ENCODE measurements around the gene SLC6A6.

The SLC6A6 gene

DNA sequence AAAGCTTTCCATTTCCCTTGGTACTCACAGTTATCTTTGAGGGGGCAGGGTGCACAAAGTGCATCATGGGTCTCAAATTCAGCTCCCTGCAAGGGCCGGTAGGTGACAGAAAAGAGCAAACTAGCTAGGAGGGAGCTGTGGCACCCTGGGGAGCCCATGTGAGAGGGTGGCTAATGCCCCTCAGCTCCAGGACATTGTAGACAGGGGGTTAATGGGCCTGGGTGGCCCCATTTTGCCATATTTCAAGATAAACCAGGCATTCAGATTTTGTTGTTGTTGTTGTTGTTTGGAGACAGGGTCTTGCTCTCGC is 3.7 kb upstream of the SLC6A6 start:
- H3K9ac ChIP-seq (ENCODE audit: low read length) = no peak overlapping the region
- no peak for TF ChIP-seq EZH2phosphoT487 (conservative IDR thresholded peaks at IDR 0.05; ENCODE audit: low read length)
- TF ChIP-seq, protein P1, sequence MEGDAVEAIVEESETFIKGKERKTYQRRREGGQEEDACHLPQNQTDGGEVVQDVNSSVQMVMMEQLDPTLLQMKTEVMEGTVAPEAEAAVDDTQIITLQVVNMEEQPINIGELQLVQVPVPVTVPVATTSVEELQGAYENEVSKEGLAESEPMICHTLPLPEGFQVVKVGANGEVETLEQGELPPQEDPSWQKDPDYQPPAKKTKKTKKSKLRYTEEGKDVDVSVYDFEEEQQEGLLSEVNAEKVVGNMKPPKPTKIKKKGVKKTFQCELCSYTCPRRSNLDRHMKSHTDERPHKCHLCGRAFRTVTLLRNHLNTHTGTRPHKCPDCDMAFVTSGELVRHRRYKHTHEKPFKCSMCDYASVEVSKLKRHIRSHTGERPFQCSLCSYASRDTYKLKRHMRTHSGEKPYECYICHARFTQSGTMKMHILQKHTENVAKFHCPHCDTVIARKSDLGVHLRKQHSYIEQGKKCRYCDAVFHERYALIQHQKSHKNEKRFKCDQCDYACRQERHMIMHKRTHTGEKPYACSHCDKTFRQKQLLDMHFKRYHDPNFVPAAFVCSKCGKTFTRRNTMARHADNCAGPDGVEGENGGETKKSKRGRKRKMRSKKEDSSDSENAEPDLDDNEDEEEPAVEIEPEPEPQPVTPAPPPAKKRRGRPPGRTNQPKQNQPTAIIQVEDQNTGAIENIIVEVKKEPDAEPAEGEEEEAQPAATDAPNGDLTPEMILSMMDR (IDR thresholded peaks at IDR 0.05; ENCODE audit: insufficient read depth, low read length, poor library complexity, severe bottlenecking) = no peak
- no peaks in the 10 kb centered on the region for H3K9me2 ChIP-seq (replicated peaks; ENCODE audit: insufficient read depth, low read length)
- no peak overlapping the region for H3K4me3 ChIP-seq (ENCODE audit: insufficient read depth, low read length, poor library complexity, severe bottlenecking)
- no peak overlapping the region for H3K27ac ChIP-seq (ENCODE audit: low read depth, low read length)
- H3K79me2 ChIP-seq (ENCODE audit: insufficient read depth, low read length) = peaks cover 10% of the 10 kb centered on the region
- no peak overlapping the region for H2AFZ ChIP-seq (ENCODE audit: low read depth, low read length, severe bottlenecking)
- H3K36me3 ChIP-seq (ENCODE audit: low read length) = no peaks in the 10 kb centered on the region
- H4K20me1 ChIP-seq (ENCODE audit: low read depth, low read length) = no peaks in the 10 kb centered on the region
- no peak overlapping the region for H3K4me2 ChIP-seq (ENCODE audit: low read depth, low read length, poor library complexity, severe bottlenecking)
- no peaks in the 10 kb centered on the region for H3K9me3 ChIP-seq (ENCODE audit: insufficient read depth, low read length)
- no peaks in the 10 kb centered on the region for H3F3A ChIP-seq (ENCODE audit: insufficient read depth)
- H3K27me3 ChIP-seq (ENCODE audit: low read length) = no peaks in the 10 kb centered on the region

- H3K9ac ChIP-seq (ENCODE audit: low read length) = peak overlapping the region; percentile 80
- H3K36me3 ChIP-seq (ENCODE audit: low read length) = no peaks in the 10 kb centered on the region
- peak overlapping the region; percentile 81 for H2AFZ ChIP-seq (ENCODE audit: low read depth, low read length, severe bottlenecking)
- peak overlapping the region; percentile 87 for H3K4me2 ChIP-seq (ENCODE audit: low read depth, low read length, poor library complexity, severe bottlenecking)
- peak overlapping the region; percentile 33 for H3K4me3 ChIP-seq (ENCODE audit: insufficient read depth, low read length, poor library complexity, severe bottlenecking)
- peak overlapping the region; percentile 56 for H3K27ac ChIP-seq (ENCODE audit: low read depth, low read length)
- H3K9me3 ChIP-seq (ENCODE audit: insufficient read depth, low read length) = no peaks in the 10 kb centered on the region
- H3F3A ChIP-seq (ENCODE audit: insufficient read depth) = peaks cover 20% of the 10 kb centered on the region
- no peaks in the 10 kb centered on the region for H3K27me3 ChIP-seq (ENCODE audit: low read length)
- no peak for TF ChIP-seq EZH2phosphoT487 (conservative IDR thresholded peaks at IDR 0.05; ENCODE audit: low read length)
- peaks cover 40% of the 10 kb centered on the region for H3K79me2 ChIP-seq (ENCODE audit: insufficient read depth, low read length)
- H4K20me1 ChIP-seq (ENCODE audit: low read depth, low read length) = no peaks in the 10 kb centered on the region
- no peaks in the 10 kb centered on the region for H3K9me2 ChIP-seq (replicated peaks; ENCODE audit: insufficient read depth, low read length)
Observed at GRCh38 chr3:14401692-14402303, 608 bp upstream of the SLC6A6 start.

- H3K36me3 ChIP-seq (ENCODE audit: low read length) = no peaks in the 10 kb centered on the region
- peak overlapping the region; percentile 80 for H3K9ac ChIP-seq (ENCODE audit: low read length)
- H2AFZ ChIP-seq (ENCODE audit: low read depth, low read length, severe bottlenecking) = no peak overlapping the region
- H3K27me3 ChIP-seq (ENCODE audit: low read length) = no peaks in the 10 kb centered on the region
- no peaks in the 10 kb centered on the region for H3K9me2 ChIP-seq (replicated peaks; ENCODE audit: insufficient read depth, low read length)
- H3K4me3 ChIP-seq (ENCODE audit: insufficient read depth, low read length, poor library complexity, severe bottlenecking) = peak overlapping the region; percentile 74
- peaks cover 29% of the 10 kb centered on the region for H3F3A ChIP-seq (ENCODE audit: insufficient read depth)
- H3K27ac ChIP-seq (ENCODE audit: low read depth, low read length) = peak overlapping the region; percentile 88
- no peaks in the 10 kb centered on the region for H4K20me1 ChIP-seq (ENCODE audit: low read depth, low read length)
- H3K4me2 ChIP-seq (ENCODE audit: low read depth, low read length, poor library complexity, severe bottlenecking) = peak overlapping the region; percentile 87
- peaks cover 59% of the 10 kb centered on the region for H3K79me2 ChIP-seq (ENCODE audit: insufficient read depth, low read length)
- no peaks in the 10 kb centered on the region for H3K9me3 ChIP-seq (ENCODE audit: insufficient read depth, low read length)
- no peak for TF ChIP-seq EZH2phosphoT487 (conservative IDR thresholded peaks at IDR 0.05; ENCODE audit: low read length)
- TF ChIP-seq, protein P1 (IDR thresholded peaks at IDR 0.05; ENCODE audit: insufficient read depth, low read length, poor library complexity, severe bottlenecking) = no peak
Observed at GRCh38 chr3:14403619-14404155, 1.3 kb downstream of the SLC6A6 start.

GRCh38 chr3:14404186-14404585 is 1.8 kb downstream of the SLC6A6 start:
- H3K27ac ChIP-seq (ENCODE audit: low read depth, low read length) = peak overlapping the region; percentile 88
- no peak overlapping the region for H2AFZ ChIP-seq (ENCODE audit: low read depth, low read length, severe bottlenecking)
- H3F3A ChIP-seq (ENCODE audit: insufficient read depth) = peaks cover 29% of the 10 kb centered on the region
- H4K20me1 ChIP-seq (ENCODE audit: low read depth, low read length) = no peaks in the 10 kb centered on the region
- no peaks in the 10 kb centered on the region for H3K9me3 ChIP-seq (ENCODE audit: insufficient read depth, low read length)
- peaks cover 64% of the 10 kb centered on the region for H3K79me2 ChIP-seq (ENCODE audit: insufficient read depth, low read length)
- peak overlapping the region; percentile 74 for H3K4me3 ChIP-seq (ENCODE audit: insufficient read depth, low read length, poor library complexity, severe bottlenecking)
- TF ChIP-seq EZH2phosphoT487 (conservative IDR thresholded peaks at IDR 0.05; ENCODE audit: low read length) = no peak
- TF ChIP-seq, protein P1 (IDR thresholded peaks at IDR 0.05; ENCODE audit: insufficient read depth, low read length, poor library complexity, severe bottlenecking) = no peak
- H3K36me3 ChIP-seq (ENCODE audit: low read length) = no peaks in the 10 kb centered on the region
- H3K27me3 ChIP-seq (ENCODE audit: low read length) = no peaks in the 10 kb centered on the region
- peak overlapping the region; percentile 80 for H3K9ac ChIP-seq (ENCODE audit: low read length)
- H3K4me2 ChIP-seq (ENCODE audit: low read depth, low read length, poor library complexity, severe bottlenecking) = peak overlapping the region; percentile 87
- H3K9me2 ChIP-seq (replicated peaks; ENCODE audit: insufficient read depth, low read length) = no peaks in the 10 kb centered on the region

Data from SU-DHL-6 (cell line).